ENCODE data around the gene KCTD13. TPM values are rescaled to one million over a fixed set of nuclear protein-coding genes. Genes with fewer than 3 reads are reported as not detected.

KCTD13 gene
- polyA plus RNA-seq, 1 experiment: 7.4 TPM

- DNase-seq (ENCODE audit: low read depth, low spot score): no peak
- ChIA-PET POLR2A (interaction anchor here (0.5 to 0.8 kb wide), 2 partner anchors 11 to 296 kb away, joined by 3 read pairs; no protein-coding TSS in a partner anchor), CTCF (no interaction called here)
- Histone ChIP-seq H3K4me3 (ENCODE audit: low read depth, low read length) (no peak overlapping the region), H3K9me3 (ENCODE audit: control insufficient read depth, insufficient read depth, low read length) (peaks cover 8% of the 10 kb centered on the region; the same call in 1 of the 2 replicates), H3K27me3 (ENCODE audit: control insufficient read depth, insufficient read depth, low read length) (peaks cover 27% of the 10 kb centered on the region), H3K27ac (ENCODE audit: low read depth, low read length) (no peak overlapping the region)
- no peak for TF ChIP-seq CTCF (IDR thresholded peaks at IDR 0.05; ENCODE audit: low read depth, low read length)
These were observed 47.9 kb downstream of the KCTD13 start for GRCh38 chr16:29878172-29878571.

- DNase-seq (ENCODE audit: low read depth, low spot score): no peak
- no peak for TF ChIP-seq CTCF (IDR thresholded peaks at IDR 0.05; ENCODE audit: low read depth, low read length)
These were observed 48.6 kb downstream of the KCTD13 start for GRCh38 chr16:29877266-29877961.

GRCh38 chr16:29876594-29877249 lies 49.3 kb downstream of the KCTD13 start:
- ChIA-PET POLR2A (no interaction called here), CTCF (interaction anchor here (1.1 kb wide), 1 partner anchor 28 kb away, joined by 3 read pairs; no protein-coding TSS in a partner anchor)
- H3K9me3 ChIP-seq (ENCODE audit: control insufficient read depth, insufficient read depth, low read length): peaks cover 8% of the 10 kb centered on the region; the same call in 1 of the 2 replicates
- no peak for DNase-seq (ENCODE audit: low read depth, low spot score)
- H3K27me3 ChIP-seq (ENCODE audit: control insufficient read depth, insufficient read depth, low read length): peaks cover 27% of the 10 kb centered on the region
- peak overlapping the region; percentile 44 for H3K4me3 ChIP-seq (ENCODE audit: low read depth, low read length)
- no peak for TF ChIP-seq CTCF (IDR thresholded peaks at IDR 0.05; ENCODE audit: low read depth, low read length)
- no peak overlapping the region for H3K27ac ChIP-seq (ENCODE audit: low read depth, low read length)

More at GRCh38 chr16:29877266-29877961, 48.6 kb downstream of the KCTD13 start:
- peaks cover 27% of the 10 kb centered on the region for H3K27me3 ChIP-seq (ENCODE audit: control insufficient read depth, insufficient read depth, low read length)
- POLR2A ChIA-PET: interaction anchor here (0.5 to 0.8 kb wide), 2 partner anchors 12 to 297 kb away, joined by 3 read pairs; no protein-coding TSS in a partner anchor
- H3K9me3 ChIP-seq (ENCODE audit: control insufficient read depth, insufficient read depth, low read length): peaks cover 8% of the 10 kb centered on the region; the same call in 1 of the 2 replicates
- no peak overlapping the region for H3K4me3 ChIP-seq (ENCODE audit: low read depth, low read length)
- H3K27ac ChIP-seq (ENCODE audit: low read depth, low read length): no peak overlapping the region
- CTCF ChIA-PET: interaction anchor here (1.1 kb wide), 1 partner anchor 29 kb away, joined by 3 read pairs; no protein-coding TSS in a partner anchor

- Histone ChIP-seq H3K4me3 (ENCODE audit: low read depth, low read length) (peak overlapping the region; percentile 44), H3K27me3 (ENCODE audit: control insufficient read depth, insufficient read depth, low read length) (peaks cover 27% of the 10 kb centered on the region), H3K9me3 (ENCODE audit: control insufficient read depth, insufficient read depth, low read length) (peaks cover 8% of the 10 kb centered on the region; the same call in 1 of the 2 replicates), H3K27ac (ENCODE audit: low read depth, low read length) (no peak overlapping the region)
- CTCF ChIA-PET: interaction anchor here (1.1 kb wide), 1 partner anchor 28 kb away, joined by 3 read pairs; no protein-coding TSS in a partner anchor
- TF ChIP-seq CTCF (IDR thresholded peaks at IDR 0.05; ENCODE audit: low read depth, low read length): no peak
- no peak for DNase-seq (ENCODE audit: low read depth, low spot score)
- POLR2A ChIA-PET: no interaction called here
These were observed 49.8 kb downstream of the KCTD13 start for GRCh38 chr16:29876217-29876593.

- Histone ChIP-seq H3K9me3 (ENCODE audit: control insufficient read depth, insufficient read depth, low read length) (peaks cover 8% of the 10 kb centered on the region; the same call in 1 of the 2 replicates), H3K27me3 (ENCODE audit: control insufficient read depth, insufficient read depth, low read length) (peaks cover 27% of the 10 kb centered on the region), H3K27ac (ENCODE audit: low read depth, low read length) (no peak overlapping the region), H3K4me3 (ENCODE audit: low read depth, low read length) (no peak overlapping the region)
- POLR2A ChIA-PET: no interaction called here
- no peak for DNase-seq (ENCODE audit: low read depth, low spot score)
- CTCF ChIA-PET: interaction anchor here (1.1 kb wide), 1 partner anchor 11 kb away, joined by 3 read pairs; the partner anchor contains the start of gene CDIPT
- no peak for TF ChIP-seq CTCF (IDR thresholded peaks at IDR 0.05; ENCODE audit: low read depth, low read length)
These were observed 50.8 kb downstream of the KCTD13 start for GRCh38 chr16:29875206-29875605.

Measured in AG04450 (cell line).